Stimulated activated CD4-positive, alpha-beta T cell treated with anti-CD3 and anti-CD28 coated beads, TNF-alpha, amount 100 ng/mL, for 48 hours (primary cell): ENCODE data around the gene XPO4.

Experiments
- DNase-seq, 3 donors: peaks; one replicate each; pipeline ENCODE4 v3.0.0-alpha.2; 2020; ENCODE audit warnings: low read depth in 3 of 3

Gene XPO4

GRCh38 chr13:20728579-20729311 is 173.8 kb downstream of the XPO4 start:
- DNase-seq: no peak

- no peak for DNase-seq
These were observed 174.7 kb downstream of the XPO4 start for GRCh38 chr13:20727856-20728255.
